Endodermal cell (in vitro differentiated cells): ENCODE results near the gene JMJD1C. TPM values are rescaled to one million over a fixed set of nuclear protein-coding genes. Genes with fewer than 3 reads are reported as not detected.

Experiments used
- DNase-seq: peaks from one replicate; pipeline ENCODE4 v3.0.0-alpha.2; 2017
- H3K27ac ChIP-seq: 2 replicates; pipeline ENCODE4 v1.5.1; 2013; ENCODE audit warnings: mild to moderate bottlenecking, low read depth, low read length, moderate library complexity
- H3K27me3 ChIP-seq: 2 replicates; pipeline ENCODE4 v1.6.1; 2013; ENCODE audit warnings: mild to moderate bottlenecking, low read length, moderate library complexity; ENCODE audit not compliant: insufficient read depth, control insufficient read depth, poor library complexity, severe bottlenecking
- H3K36me3 ChIP-seq: 2 replicates; pipeline ENCODE4 v1.7.0; 2013; ENCODE audit warnings: mild to moderate bottlenecking, low read length, moderate library complexity; ENCODE audit not compliant: control insufficient read depth, insufficient read depth
- H3K4me1 ChIP-seq: one replicate; pipeline ENCODE4 v1.7.0; 2013; ENCODE audit warnings: low read length; ENCODE audit not compliant: control insufficient read depth, insufficient read depth
- H3K4me3 ChIP-seq: 2 replicates; pipeline ENCODE4 v1.5.1; 2013; ENCODE audit warnings: mild to moderate bottlenecking, low read length, moderate library complexity
- H3K9ac ChIP-seq: 2 replicates; pipeline ENCODE4 v1.6.1; 2013; ENCODE audit warnings: mild to moderate bottlenecking, low read length, moderate library complexity; ENCODE audit not compliant: poor library complexity, severe bottlenecking; ENCODE audit errors: extremely low read depth
- H3K9me3 ChIP-seq: 2 replicates; pipeline ENCODE4 v1.6.1; 2013; ENCODE audit warnings: mild to moderate bottlenecking, low read length, moderate library complexity; ENCODE audit not compliant: control insufficient read depth
- H3K27ac Mint-ChIP-seq: 2 replicates; pipeline ENCODE4 v1.8.0; 2020; ENCODE audit warnings: mixed read lengths
- H3K27me3 Mint-ChIP-seq: 2 replicates; pipeline ENCODE4 v1.8.0; 2021; ENCODE audit warnings: mild to moderate bottlenecking, mixed read lengths; ENCODE audit not compliant: insufficient read depth
- H3K36me3 Mint-ChIP-seq: 2 replicates; pipeline ENCODE4 v1.8.0; 2020; ENCODE audit warnings: low read depth, mixed read lengths
- H3K4me1 Mint-ChIP-seq: 2 replicates; pipeline ENCODE4 v1.8.0; 2020; ENCODE audit warnings: mixed read lengths
- H3K4me3 Mint-ChIP-seq: 2 replicates; pipeline ENCODE4 v1.8.0; 2020; ENCODE audit warnings: mild to moderate bottlenecking, moderate library complexity, mixed read lengths
- H3K9me3 Mint-ChIP-seq: 2 replicates; pipeline ENCODE4 v1.8.0; 2020; ENCODE audit warnings: mild to moderate bottlenecking, mixed read lengths
- CTCF ChIP-seq: fragments of 200-600 bp; sonication (generic); conservative IDR thresholded peaks from 2 replicates; pipeline ENCODE4 v1.5.0; 2021; ENCODE audit warnings: antibody characterized with exemption, mild to moderate bottlenecking
- WGBS, 2 experiments: methylation state at CpG; one replicate each; pipeline versions ENCODE4 v1.1.5 to v1.1.7; 2013; ENCODE audit warnings: missing lambda C conversion rate in 2 of 2, mixed read lengths in 1 of 2; ENCODE audit not compliant: insufficient coverage in 1 of 2, insufficient read length in 1 of 2; 5-methylcytosine and 5-hydroxymethylcytosine counted together
- total RNA-seq, 2 donors: library from RNA; stranded (reverse); fragmentation: NEBNext Ultra II Directional in 1 of 2; extraction: Animal tissue kit (Norgen Biotek cat#: 25700) in 1 of 2; gene quantifications; 2 replicates in 1 of 2; 3 replicates in 1 of 2; pipeline ENCODE4 v1.2.1, GENCODE V29; 2021

JMJD1C gene
- total RNA-seq, 2 donors from 2014 or later = 91.3 to 114 TPM

- no peak for TF ChIP-seq CTCF
- no peak overlapping the region for H3K4me3 ChIP-seq
Measured at GRCh38 chr10:63308628-63309027, 157.1 kb downstream of the JMJD1C start.

DNA sequence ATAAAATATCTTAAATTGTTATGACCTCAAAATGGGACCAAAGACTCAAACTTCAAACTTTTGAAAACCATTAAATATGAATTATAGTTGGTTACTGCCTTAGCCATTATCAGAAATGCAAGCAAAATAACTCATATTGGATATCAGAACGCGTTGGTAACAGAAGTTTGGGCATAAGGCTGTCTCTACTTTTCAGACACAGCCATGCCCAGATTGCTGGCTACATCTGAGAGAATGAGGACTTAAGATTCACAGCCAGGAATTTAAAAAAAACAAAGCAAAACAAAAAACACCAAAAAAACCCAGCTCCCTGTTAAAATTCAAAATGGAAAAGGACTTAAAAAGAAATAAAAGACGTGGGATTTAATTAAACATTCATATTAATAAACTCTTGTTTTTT is 161.6 kb downstream of the JMJD1C start:
- no peaks in the 10 kb centered on the region for H3K27me3 ChIP-seq
- peaks cover 8% of the 10 kb centered on the region for H3K36me3 ChIP-seq
- H3K27ac ChIP-seq = no peak overlapping the region
- no peaks in the 10 kb centered on the region for H3K27me3 Mint-ChIP-seq
- H3K9me3 Mint-ChIP-seq = no peaks in the 10 kb centered on the region
- no peaks in the 10 kb centered on the region for H3K4me1 ChIP-seq
- no peak overlapping the region for H3K4me3 ChIP-seq
- TF ChIP-seq CTCF = no peak
- H3K4me1 Mint-ChIP-seq = peaks cover 10% of the 10 kb centered on the region
- H3K9ac ChIP-seq = no peak overlapping the region
- H3K36me3 Mint-ChIP-seq = peaks cover 8% of the 10 kb centered on the region
- no peak overlapping the region for H3K27ac Mint-ChIP-seq
- DNase-seq = no peak
- no peak overlapping the region for H3K4me3 Mint-ChIP-seq
- 97% methylated on average over 3 of the region's 3 CpGs; no CpG with 5 or more reads in 1 of the 2 experiments for WGBS, 2 experiments
- no peaks in the 10 kb centered on the region for H3K9me3 ChIP-seq

More at GRCh38 chr10:63308628-63309027, 157.1 kb downstream of the JMJD1C start:
- Mint-ChIP-seq H3K36me3 (peaks cover 12% of the 10 kb centered on the region), H3K27ac (peak overlapping the region; percentile 60), H3K27me3 (no peaks in the 10 kb centered on the region), H3K9me3 (peaks cover 3% of the 10 kb centered on the region), H3K4me3 (no peak overlapping the region), H3K4me1 (peaks cover 5% of the 10 kb centered on the region)
- no peaks in the 10 kb centered on the region for H3K4me1 ChIP-seq
- H3K27me3 ChIP-seq = no peaks in the 10 kb centered on the region
- H3K9me3 ChIP-seq = no peaks in the 10 kb centered on the region
- H3K36me3 ChIP-seq = peaks cover 4% of the 10 kb centered on the region
- H3K9ac ChIP-seq = no peak overlapping the region
- no peak overlapping the region for H3K27ac ChIP-seq
- DNase-seq = no peak

GRCh38 chr10:63300801-63301200 is 165.0 kb downstream of the JMJD1C start:
- no peaks in the 10 kb centered on the region for H3K27me3 Mint-ChIP-seq
- no peak overlapping the region for H3K9ac ChIP-seq
- no peak overlapping the region for H3K4me3 ChIP-seq
- no peak overlapping the region for H3K27ac ChIP-seq
- no peak for TF ChIP-seq CTCF
- no peak for DNase-seq
- no peaks in the 10 kb centered on the region for H3K9me3 ChIP-seq
- peaks cover 8% of the 10 kb centered on the region for H3K36me3 Mint-ChIP-seq
- peaks cover 6% of the 10 kb centered on the region for H3K4me1 Mint-ChIP-seq
- H3K9me3 Mint-ChIP-seq = no peaks in the 10 kb centered on the region
- no peaks in the 10 kb centered on the region for H3K27me3 ChIP-seq
- H3K36me3 ChIP-seq = peaks cover 8% of the 10 kb centered on the region
- peak overlapping the region; percentile 36 for H3K27ac Mint-ChIP-seq
- WGBS, 2 experiments = 95 to 96% methylated on average over 3 of the region's 3 CpGs
- H3K4me3 Mint-ChIP-seq = no peak overlapping the region
- no peaks in the 10 kb centered on the region for H3K4me1 ChIP-seq
